RWPE2 (cell line): Measurements from ENCODE around the gene DYNLL1.
A peak's percentile ranks its signal among the peaks of the same experiment; 100 is the strongest.

Source experiments
- ATAC-seq: fragments of 200-7000 bp; cut with Tn5 transposase; 3 replicates; pipeline ENCODE4 v1.9.1; 2021; ENCODE audit warnings: low read depth
- DNase-seq: peaks from one replicate; pipeline ENCODE4 v3.0.0-alpha.2; 2020; ENCODE audit warnings: low spot score
- H3K27ac ChIP-seq: fragments of 450-650 bp; 2 replicates; pipeline ENCODE4 v1.5.1; 2017; ENCODE audit warnings: mild to moderate bottlenecking; ENCODE audit not compliant: poor library complexity, severe bottlenecking
- H3K27me3 ChIP-seq: fragments of 250-450 bp; sonication (Bioruptor Pico); 2 replicates; pipeline ENCODE4 v1.5.1; 2021; ENCODE audit warnings: mild to moderate bottlenecking, moderate library complexity; ENCODE audit not compliant: insufficient read depth, poor library complexity, severe bottlenecking
- H3K36me3 ChIP-seq: fragments of 250-450 bp; sonication (Bioruptor Pico); 2 replicates; pipeline ENCODE4 v1.5.1; 2020; ENCODE audit warnings: low read depth, mild to moderate bottlenecking, moderate library complexity
- H3K4me1 ChIP-seq: fragments of 250-450 bp; sonication (Bioruptor Pico); 2 replicates; pipeline ENCODE4 v1.5.1; 2021; ENCODE audit warnings: mild to moderate bottlenecking, moderate library complexity; ENCODE audit not compliant: insufficient read depth, poor library complexity, severe bottlenecking
- H3K4me3 ChIP-seq: fragments of 250-450 bp; sonication (Bioruptor Pico); 2 replicates; pipeline ENCODE4 v1.5.1; 2021; ENCODE audit warnings: mild to moderate bottlenecking, moderate library complexity; ENCODE audit not compliant: severe bottlenecking
- H3K9me3 ChIP-seq: fragments of 250-450 bp; sonication (Bioruptor Pico); 2 replicates; pipeline ENCODE4 v1.5.1; 2021; ENCODE audit warnings: mild to moderate bottlenecking, moderate library complexity; ENCODE audit not compliant: severe bottlenecking
- CTCF ChIP-seq: fragments of 450-650 bp; IDR thresholded peaks from one replicate; pipeline ENCODE4 v1.5.1; 2017; ENCODE audit warnings: mild to moderate bottlenecking, moderate library complexity; ENCODE audit not compliant: poor library complexity, severe bottlenecking

The DYNLL1 gene

GRCh38 chr12:120534203-120534702 lies 38.3 kb downstream of the DYNLL1 start, which contains the start of gene RNF10:
Gene RNF10, plus strand, starts transcription at chr12:120534356. Its CDS starts 456 bp downstream, at chr12:120534812.
- TF ChIP-seq CTCF = no peak
- peak; percentile 60 for ATAC-seq
- H3K27ac ChIP-seq = peak within 1 kb of the TSS; percentile 81
- peaks cover 36% of the 10 kb centered on the region for H3K36me3 ChIP-seq
- peak within 1 kb of the TSS; percentile 67 for H3K4me3 ChIP-seq
- DNase-seq = peak; percentile 73
- no peaks in the 10 kb centered on the region for H3K9me3 ChIP-seq
- H3K4me1 ChIP-seq = peaks cover 33% of the 10 kb centered on the region
- no peaks in the 10 kb centered on the region for H3K27me3 ChIP-seq

GRCh38 chr12:120534703-120535655 lies 39.1 kb downstream of the DYNLL1 start:
- Histone ChIP-seq H3K36me3 (peaks cover 38% of the 10 kb centered on the region), H3K27me3 (no peaks in the 10 kb centered on the region), H3K9me3 (no peaks in the 10 kb centered on the region), H3K4me3 (peak overlapping the region; percentile 67), H3K4me1 (peaks cover 36% of the 10 kb centered on the region), H3K27ac (peak overlapping the region; percentile 81)
- no peak for TF ChIP-seq CTCF
- ATAC-seq (peak; percentile 67), DNase-seq (no peak)

- no peak for TF ChIP-seq CTCF
- Histone ChIP-seq H3K36me3 (peaks cover 42% of the 10 kb centered on the region), H3K4me3 (peak overlapping the region; percentile 67), H3K27ac (peak overlapping the region; percentile 81), H3K9me3 (no peaks in the 10 kb centered on the region), H3K27me3 (no peaks in the 10 kb centered on the region), H3K4me1 (peaks cover 36% of the 10 kb centered on the region)
- DNase-seq (no peak), ATAC-seq (no peak)
These were observed 40.3 kb downstream of the DYNLL1 start for GRCh38 chr12:120536064-120536791.

- H3K27me3 ChIP-seq = no peaks in the 10 kb centered on the region
- H3K4me3 ChIP-seq = no peak overlapping the region
- no peaks in the 10 kb centered on the region for H3K9me3 ChIP-seq
- ATAC-seq = no peak
- peak overlapping the region; percentile 59 for H3K27ac ChIP-seq
- no peak for DNase-seq
- TF ChIP-seq CTCF = no peak
- H3K36me3 ChIP-seq = peaks cover 48% of the 10 kb centered on the region
- H3K4me1 ChIP-seq = peaks cover 36% of the 10 kb centered on the region
These were observed 41.9 kb downstream of the DYNLL1 start for GRCh38 chr12:120537856-120538220.
